ENCODE data around the gene LMCD1. TPM values are rescaled to one million over a fixed set of nuclear protein-coding genes. Genes with fewer than 3 reads are reported as not detected.

Gene LMCD1
- total and polyA plus RNA-seq, 4 donors: 33.6 to 179 (median 98.4) TPM

DNA sequence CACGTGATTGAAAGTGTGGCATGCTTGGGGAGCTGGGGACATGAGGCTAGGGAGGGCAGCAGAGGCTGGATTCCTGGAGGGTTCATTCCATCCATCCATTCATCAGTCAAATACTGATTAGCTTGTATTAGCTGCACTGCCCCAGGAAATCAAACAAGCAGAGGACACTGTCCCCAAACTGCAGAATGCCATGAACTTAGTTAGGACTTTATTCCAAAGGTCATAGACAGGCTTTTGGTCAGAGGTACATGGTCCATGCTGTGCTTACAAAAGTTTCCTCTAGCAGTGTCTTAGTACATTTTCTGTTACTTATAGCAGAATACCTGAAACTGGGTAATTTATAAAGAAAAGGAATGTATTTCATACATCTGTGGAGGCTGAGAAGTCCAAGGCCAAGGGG lies 47.7 kb downstream of the LMCD1 start:
- no peak overlapping the region for H3K27ac ChIP-seq (ENCODE audit: low read depth in 1 of 2, low read length in 1 of 2)

DNA sequence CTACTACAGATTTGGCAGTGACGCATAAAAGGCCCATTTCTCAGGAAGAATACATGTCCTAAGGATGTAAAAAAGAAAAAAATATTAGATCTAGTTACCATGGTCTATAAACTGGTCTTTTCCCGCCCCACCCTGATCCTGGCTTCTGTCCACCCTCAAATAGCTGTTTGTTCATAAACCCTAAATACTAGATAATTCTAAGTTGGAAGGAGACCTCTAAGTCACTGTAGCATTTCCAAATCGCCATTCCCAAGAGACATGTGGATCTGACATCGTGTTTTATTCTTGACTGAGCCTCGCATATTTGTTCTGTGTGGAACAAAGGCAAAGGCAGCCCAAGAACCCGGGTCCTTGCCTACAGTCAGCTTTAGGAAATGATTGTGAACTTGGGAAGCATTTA lies 49.0 kb downstream of the LMCD1 start:
- Histone ChIP-seq H3K9ac (ENCODE audit: insufficient read depth in 1 of 2, low read length in 2 of 2) (no peak overlapping the region), H3K27me3 (ENCODE audit: control insufficient read depth in 3 of 3, insufficient read depth in 3 of 3, low read length in 2 of 3) (no peaks in the 10 kb centered on the region), H3K4me3 (no peak overlapping the region), H3K4me1 (ENCODE audit: control insufficient read depth in 5 of 5, insufficient read depth in 5 of 5, low read length in 5 of 5) (peaks cover 0 to 14% (median 6%) of the 10 kb centered on the region in 5 donors), H3K27ac (ENCODE audit: low read depth in 1 of 2, low read length in 1 of 2) (no peak overlapping the region), H3K36me3 (ENCODE audit: control insufficient read depth in 4 of 4, insufficient read depth in 4 of 4, low read length in 4 of 4) (peaks cover 19 to 23% (median 21%) of the 10 kb centered on the region in 4 donors), H3K9me3 (ENCODE audit: control insufficient read depth in 4 of 4, insufficient read depth in 3 of 4, low read length in 3 of 4) (no peaks in the 10 kb centered on the region)
- WGBS, 2 donors: 69 to 80% methylated on average over 6 of the region's 6 CpGs
- TF ChIP-seq, protein P1, sequence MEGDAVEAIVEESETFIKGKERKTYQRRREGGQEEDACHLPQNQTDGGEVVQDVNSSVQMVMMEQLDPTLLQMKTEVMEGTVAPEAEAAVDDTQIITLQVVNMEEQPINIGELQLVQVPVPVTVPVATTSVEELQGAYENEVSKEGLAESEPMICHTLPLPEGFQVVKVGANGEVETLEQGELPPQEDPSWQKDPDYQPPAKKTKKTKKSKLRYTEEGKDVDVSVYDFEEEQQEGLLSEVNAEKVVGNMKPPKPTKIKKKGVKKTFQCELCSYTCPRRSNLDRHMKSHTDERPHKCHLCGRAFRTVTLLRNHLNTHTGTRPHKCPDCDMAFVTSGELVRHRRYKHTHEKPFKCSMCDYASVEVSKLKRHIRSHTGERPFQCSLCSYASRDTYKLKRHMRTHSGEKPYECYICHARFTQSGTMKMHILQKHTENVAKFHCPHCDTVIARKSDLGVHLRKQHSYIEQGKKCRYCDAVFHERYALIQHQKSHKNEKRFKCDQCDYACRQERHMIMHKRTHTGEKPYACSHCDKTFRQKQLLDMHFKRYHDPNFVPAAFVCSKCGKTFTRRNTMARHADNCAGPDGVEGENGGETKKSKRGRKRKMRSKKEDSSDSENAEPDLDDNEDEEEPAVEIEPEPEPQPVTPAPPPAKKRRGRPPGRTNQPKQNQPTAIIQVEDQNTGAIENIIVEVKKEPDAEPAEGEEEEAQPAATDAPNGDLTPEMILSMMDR (IDR thresholded peaks at IDR 0.05; ENCODE audit: control extremely low read depth, extremely low read depth): no peak
- DNase-seq: no peak
- ATAC-seq (ENCODE audit: insufficient read depth, low FRiP score): no peak

More for the DNA sequence above, 47.7 kb downstream of the LMCD1 start:
- no peak overlapping the region for H3K9ac ChIP-seq (ENCODE audit: insufficient read depth in 1 of 2, low read length in 2 of 2)
- 57 to 91% methylated on average over 1 of the region's 1 CpG for WGBS, 2 donors
- ATAC-seq (ENCODE audit: insufficient read depth, low FRiP score) (no peak), DNase-seq (no peak)
- H3K27me3 ChIP-seq (ENCODE audit: control insufficient read depth in 3 of 3, insufficient read depth in 3 of 3, low read length in 2 of 3): no peaks in the 10 kb centered on the region
- H3K4me3 ChIP-seq: no peak overlapping the region
- H3K9me3 ChIP-seq (ENCODE audit: control insufficient read depth in 4 of 4, insufficient read depth in 3 of 4, low read length in 3 of 4): no peaks in the 10 kb centered on the region
- H3K4me1 ChIP-seq (ENCODE audit: control insufficient read depth in 5 of 5, insufficient read depth in 5 of 5, low read length in 5 of 5): peaks cover 0 to 6% (median under 1%) of the 10 kb centered on the region in 5 donors
- TF ChIP-seq, protein P1 (IDR thresholded peaks at IDR 0.05; ENCODE audit: control extremely low read depth, extremely low read depth): no peak
- peaks cover 21 to 23% (median 22%) of the 10 kb centered on the region in 4 donors for H3K36me3 ChIP-seq (ENCODE audit: control insufficient read depth in 4 of 4, insufficient read depth in 4 of 4, low read length in 4 of 4)

DNA sequence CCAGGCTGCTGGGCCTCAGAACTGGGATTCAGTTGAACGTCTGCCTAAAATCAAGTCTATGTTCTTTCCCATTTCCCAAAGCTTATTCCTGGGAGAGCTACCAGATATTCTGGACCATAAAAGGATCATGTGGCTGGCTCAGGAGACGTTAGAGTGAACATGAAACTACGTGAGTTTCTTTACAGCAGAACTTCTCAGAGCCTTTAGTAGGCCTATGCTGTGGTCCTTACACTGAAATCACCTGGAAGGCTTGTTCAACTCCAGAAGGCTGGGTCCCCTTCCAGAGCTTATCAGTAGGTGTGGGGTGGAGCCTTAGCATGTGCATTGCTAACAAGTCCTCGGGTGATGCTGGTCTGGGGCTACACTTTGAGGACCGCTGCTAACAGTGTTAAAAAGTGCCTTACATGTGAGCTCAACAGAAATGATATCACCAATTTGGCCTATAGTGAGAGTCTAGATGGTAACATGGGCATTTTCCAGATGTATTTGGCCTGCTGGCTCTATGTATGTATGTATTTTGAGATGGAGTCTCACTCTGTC lies 50.7 kb downstream of the LMCD1 start:
- DNase-seq (no peak), ATAC-seq (ENCODE audit: insufficient read depth, low FRiP score) (no peak)
- TF ChIP-seq, protein P1 (IDR thresholded peaks at IDR 0.05; ENCODE audit: control extremely low read depth, extremely low read depth): no peak
- Histone ChIP-seq H3K27me3 (ENCODE audit: control insufficient read depth in 3 of 3, insufficient read depth in 3 of 3, low read length in 2 of 3) (no peaks in the 10 kb centered on the region), H3K27ac (ENCODE audit: low read depth in 1 of 2, low read length in 1 of 2) (no peak overlapping the region), H3K9me3 (ENCODE audit: control insufficient read depth in 4 of 4, insufficient read depth in 3 of 4, low read length in 3 of 4) (no peaks in the 10 kb centered on the region), H3K36me3 (ENCODE audit: control insufficient read depth in 4 of 4, insufficient read depth in 4 of 4, low read length in 4 of 4) (peaks cover 16 to 23% (median 19%) of the 10 kb centered on the region in 4 donors), H3K9ac (ENCODE audit: insufficient read depth in 1 of 2, low read length in 2 of 2) (no peak overlapping the region), H3K4me3 (no peak overlapping the region), H3K4me1 (ENCODE audit: control insufficient read depth in 5 of 5, insufficient read depth in 5 of 5, low read length in 5 of 5) (peaks cover 0 to 28% (median 11%) of the 10 kb centered on the region in 5 donors)
- 91% methylated on average over 5 of the region's 5 CpGs for WGBS, 2 donors

DNA sequence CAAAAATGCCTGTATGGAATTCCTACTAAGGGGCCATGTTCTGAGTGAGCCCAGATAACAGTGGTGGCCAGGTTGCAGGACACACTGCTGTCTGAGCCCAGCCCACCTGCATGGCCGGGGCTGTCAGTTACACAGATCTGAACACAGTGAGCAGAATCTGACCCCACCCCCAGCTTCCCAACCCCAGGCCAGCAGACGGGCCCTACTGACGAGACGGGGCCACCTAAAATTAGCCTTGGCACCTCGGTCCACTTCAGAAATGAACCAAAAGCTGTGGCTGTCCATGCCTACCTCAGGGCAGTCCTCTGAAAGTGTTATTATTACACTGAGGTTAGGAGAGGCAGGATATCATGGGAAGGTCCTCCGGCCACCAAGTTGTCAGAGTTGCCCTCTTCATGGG lies 51.8 kb downstream of the LMCD1 start:
- 89% methylated on average over 6 of the region's 6 CpGs for WGBS, 2 donors
- Histone ChIP-seq H3K9ac (ENCODE audit: insufficient read depth in 1 of 2, low read length in 2 of 2) (no peak overlapping the region), H3K4me3 (no peak overlapping the region), H3K27ac (ENCODE audit: low read depth in 1 of 2, low read length in 1 of 2) (peak overlapping the region in 1 of 2 donors; percentile 4), H3K27me3 (ENCODE audit: control insufficient read depth in 3 of 3, insufficient read depth in 3 of 3, low read length in 2 of 3) (no peaks in the 10 kb centered on the region), H3K9me3 (ENCODE audit: control insufficient read depth in 4 of 4, insufficient read depth in 3 of 4, low read length in 3 of 4) (no peaks in the 10 kb centered on the region), H3K4me1 (ENCODE audit: control insufficient read depth in 5 of 5, insufficient read depth in 5 of 5, low read length in 5 of 5) (peaks cover 4 to 35% (median 11%) of the 10 kb centered on the region in 5 donors), H3K36me3 (ENCODE audit: control insufficient read depth in 4 of 4, insufficient read depth in 4 of 4, low read length in 4 of 4) (peaks cover 16 to 23% (median 17%) of the 10 kb centered on the region in 4 donors)
- DNase-seq: no peak
- TF ChIP-seq, protein P1 (IDR thresholded peaks at IDR 0.05; ENCODE audit: control extremely low read depth, extremely low read depth): no peak
- no peak for ATAC-seq (ENCODE audit: insufficient read depth, low FRiP score)
